ENCODE results near the gene KLRK1.
"Not testable (repeated sequence)": the region's sequence is repeated elsewhere in the genome, so short reads cannot be mapped to it uniquely, and the experiment has no call there.

Gene KLRK1

GRCh38 chr12:10362828-10363657 lies 26.8 kb downstream of the KLRK1 start:
- no peak for DNase-seq (ENCODE audit: low spot score)

GRCh38 chr12:10362325-10362724 lies 27.5 kb downstream of the KLRK1 start:
- no peak for DNase-seq (ENCODE audit: low spot score)

- DNase-seq (ENCODE audit: low spot score): no peak
Measured at GRCh38 chr12:10361622-10362021, 28.2 kb downstream of the KLRK1 start.

- DNase-seq (ENCODE audit: low spot score): no peak
Measured at GRCh38 chr12:10361084-10361483, 28.8 kb downstream of the KLRK1 start.

GRCh38 chr12:10358969-10359368 lies 30.9 kb downstream of the KLRK1 start:
- DNase-seq (ENCODE audit: low spot score): no peak

GRCh38 chr12:10358131-10358530 lies 31.7 kb downstream of the KLRK1 start:
- DNase-seq (ENCODE audit: low spot score): no peak

- no peak for DNase-seq (ENCODE audit: low spot score)
Measured at GRCh38 chr12:10354502-10354901, 35.3 kb downstream of the KLRK1 start.

GRCh38 chr12:10354071-10354470 lies 35.8 kb downstream of the KLRK1 start:
- DNase-seq (ENCODE audit: low spot score): no peak

GRCh38 chr12:10351457-10351856 lies 38.4 kb downstream of the KLRK1 start:
- not testable (repeated sequence) for DNase-seq (ENCODE audit: low spot score)

GRCh38 chr12:10341892-10342509 lies 47.8 kb downstream of the KLRK1 start:
- DNase-seq (ENCODE audit: low spot score): no peak

- DNase-seq (ENCODE audit: low spot score): not testable (repeated sequence)
Measured at GRCh38 chr12:10340946-10341345, 48.9 kb downstream of the KLRK1 start.

GRCh38 chr12:10339053-10339840 lies 50.6 kb downstream of the KLRK1 start:
- no peak for DNase-seq (ENCODE audit: low spot score)

GRCh38 chr12:10338470-10338869 lies 51.4 kb downstream of the KLRK1 start:
- not testable (repeated sequence) for DNase-seq (ENCODE audit: low spot score)

- not testable (repeated sequence) for DNase-seq (ENCODE audit: low spot score)
Measured at GRCh38 chr12:10336196-10336595, 53.6 kb downstream of the KLRK1 start.

- peak; percentile 39 for DNase-seq (ENCODE audit: low spot score)
Measured at GRCh38 chr12:10331642-10332239, 58.1 kb downstream of the KLRK1 start.

- not testable (repeated sequence) for DNase-seq (ENCODE audit: low spot score)
Measured at GRCh38 chr12:10328691-10329090, 61.1 kb downstream of the KLRK1 start.
